HT-29 (cell line): ENCODE results near the gene FAM20C. TPM values are rescaled to one million over a fixed set of nuclear protein-coding genes. Genes with fewer than 3 reads are reported as not detected.
"Not testable (repeated sequence)": the region's sequence is repeated elsewhere in the genome, so short reads cannot be mapped to it uniquely, and the experiment has no call there.

Source experiments
- DNase-seq: peaks from one replicate; pipeline ENCODE4 v3.0.0-alpha.2; 2015; ENCODE audit warnings: low spot score
- total RNA-seq: library from RNA; depleted of rRNA; stranded (reverse); fragments of >200 nt; shearing (Covaris generic); gene quantifications from 2 replicates; pipeline ENCODE4 v1.2.3, GENCODE V29; 2014

Gene FAM20C
- total RNA-seq, 1 experiment from 2014 or later = not detected

DNA sequence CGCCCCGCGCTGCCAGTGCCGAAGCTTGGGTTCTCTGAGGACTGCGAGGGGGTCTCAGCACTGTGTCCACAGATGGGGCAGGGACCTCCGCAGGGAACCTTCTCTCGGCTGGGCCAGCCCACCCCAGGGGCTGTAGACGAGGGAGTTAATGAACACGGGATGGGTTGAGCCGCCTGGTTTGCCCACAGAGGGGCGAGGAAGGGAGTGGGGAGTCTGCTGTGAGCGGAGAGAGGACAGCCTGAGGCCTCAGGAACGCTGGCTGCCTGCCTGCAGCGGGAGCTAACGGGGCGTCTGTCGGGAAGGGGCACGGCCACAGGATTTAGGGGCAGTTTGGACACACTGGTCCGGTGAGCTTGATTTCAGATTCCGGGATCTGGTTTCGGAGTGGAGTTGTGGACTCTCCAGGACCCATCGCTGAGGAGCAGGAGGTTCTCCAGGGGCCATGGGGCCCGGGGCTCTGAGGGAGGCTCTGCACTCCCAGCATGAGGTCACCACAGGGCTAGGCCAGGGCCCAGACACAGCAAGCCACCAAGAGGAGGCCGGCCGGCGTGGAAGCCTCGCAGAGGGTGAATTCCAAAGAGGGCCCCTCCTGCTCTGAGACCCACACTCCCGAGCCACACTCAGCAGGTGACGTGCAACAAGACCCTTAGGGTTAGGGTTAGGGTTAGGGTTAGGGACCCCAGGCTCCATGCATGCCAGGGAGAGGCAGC, 19.0 kb upstream of the FAM20C start:
- no peak for DNase-seq

DNA sequence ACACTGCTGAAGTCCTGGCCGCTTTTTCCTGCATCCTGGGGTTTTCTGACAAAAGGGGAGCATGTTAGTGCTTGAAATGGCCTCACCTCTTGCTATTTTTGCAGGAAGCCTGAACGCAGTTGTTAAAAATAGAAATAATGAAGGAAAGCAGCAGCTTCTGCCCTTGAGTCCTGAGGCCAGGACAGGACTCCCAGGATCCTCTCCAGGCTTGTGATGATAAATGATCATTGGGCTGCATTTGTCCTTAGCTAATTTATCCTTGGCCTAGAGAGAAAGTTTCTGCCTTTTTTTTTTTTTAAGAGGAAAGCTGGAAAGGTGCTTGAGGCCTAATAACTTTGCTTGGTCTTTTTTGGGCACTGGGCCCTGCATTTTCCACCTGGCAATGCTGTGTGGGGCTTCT, 17.7 kb upstream of the FAM20C start:
- DNase-seq = no peak

DNA sequence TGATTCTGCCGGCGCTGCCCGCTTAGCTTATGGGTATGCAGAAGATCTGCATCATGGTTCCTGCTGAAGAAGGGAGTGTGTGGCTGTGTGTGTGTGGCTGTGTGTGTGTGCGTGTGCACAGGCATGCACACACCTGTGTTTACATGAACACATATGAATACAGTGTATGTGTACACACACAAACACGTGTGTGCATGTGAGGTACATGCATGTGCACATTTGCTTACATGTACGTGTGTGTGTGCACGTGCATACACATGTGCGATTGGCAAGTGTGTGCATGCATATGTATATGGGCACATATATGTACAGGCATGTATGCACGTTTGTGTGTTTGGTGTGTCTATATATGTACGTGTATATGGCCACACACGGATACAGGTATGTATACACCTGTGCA, 16.4 kb upstream of the FAM20C start:
- DNase-seq = no peak

DNA sequence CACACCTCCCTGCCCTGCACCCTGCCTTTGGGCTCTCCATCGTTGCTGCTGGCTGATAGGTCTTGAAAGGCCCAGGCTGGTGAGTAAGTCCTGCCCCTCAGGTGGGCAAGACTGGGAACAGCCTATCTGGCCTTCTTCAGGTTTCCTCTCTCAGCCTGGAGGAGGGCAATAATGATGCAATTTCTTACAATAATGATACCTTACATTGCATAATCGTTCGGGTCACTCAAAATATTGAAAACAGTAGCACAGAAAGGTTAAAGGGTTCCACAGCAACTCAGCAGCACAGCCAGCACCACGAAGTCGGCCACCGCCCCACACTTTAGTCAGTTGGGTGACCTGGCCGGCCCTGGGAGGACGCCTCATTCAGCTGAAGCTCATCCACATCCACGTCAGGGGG, 16.0 kb upstream of the FAM20C start:
- no peak for DNase-seq

DNA sequence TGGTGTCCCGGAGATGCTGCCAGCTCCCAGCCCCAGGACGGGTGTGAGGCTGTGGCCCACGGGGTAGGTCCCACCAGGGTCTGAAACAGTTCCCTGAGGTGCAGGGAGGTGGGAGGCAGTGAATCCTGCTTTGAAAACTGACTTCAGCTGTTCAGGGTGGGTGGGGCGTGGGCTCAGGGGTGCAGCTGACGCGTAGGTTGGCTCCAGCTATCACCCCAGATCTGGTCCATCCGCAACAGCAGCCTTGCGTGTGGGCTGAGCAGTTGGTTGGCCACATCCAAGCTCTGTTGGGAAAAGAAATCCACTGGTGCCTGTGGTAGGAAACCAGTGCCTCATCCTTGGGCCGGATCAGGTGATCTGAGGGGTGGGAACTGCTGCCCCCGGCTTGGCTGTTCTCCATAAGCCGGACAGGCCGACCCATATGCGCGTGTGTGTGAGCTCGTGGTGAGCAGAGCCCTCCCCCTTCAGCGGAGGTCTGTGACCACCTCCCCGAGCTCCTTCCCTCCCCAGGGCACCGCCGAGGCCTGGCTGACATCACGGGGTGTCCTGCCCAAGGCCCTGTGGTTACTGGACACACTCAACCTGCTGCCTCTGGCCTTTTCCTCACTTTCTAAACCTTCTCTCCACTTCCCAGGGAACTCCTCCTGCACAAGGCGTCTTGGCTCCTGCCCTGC, 15.4 kb upstream of the FAM20C start:
- no peak for DNase-seq

DNA sequence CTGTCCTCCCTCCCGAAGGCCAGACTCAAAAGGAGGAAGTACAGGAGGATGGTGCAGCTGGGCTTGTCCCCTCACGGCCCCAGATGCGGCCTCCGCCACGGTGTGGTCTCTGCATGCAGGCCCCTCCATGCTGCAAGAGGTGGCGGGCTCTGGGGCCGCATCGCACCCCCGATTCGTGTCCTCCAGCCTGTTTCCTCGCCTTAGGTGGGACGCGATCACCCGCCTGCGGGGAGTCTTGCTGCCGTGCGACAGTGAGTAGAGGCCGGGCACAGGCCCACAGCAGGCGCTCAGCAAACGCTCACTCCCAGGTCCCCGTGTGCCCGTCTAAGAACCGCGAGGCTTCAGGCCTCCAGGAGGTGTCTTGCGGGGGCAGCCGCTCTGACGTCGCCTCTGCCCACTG, 13.9 kb upstream of the FAM20C start:
- DNase-seq = no peak

GRCh38 chr7:179209-179681, 13.1 kb upstream of the FAM20C start:
- no peak for DNase-seq

GRCh38 chr7:179948-180694, 12.2 kb upstream of the FAM20C start:
- no peak for DNase-seq

DNA sequence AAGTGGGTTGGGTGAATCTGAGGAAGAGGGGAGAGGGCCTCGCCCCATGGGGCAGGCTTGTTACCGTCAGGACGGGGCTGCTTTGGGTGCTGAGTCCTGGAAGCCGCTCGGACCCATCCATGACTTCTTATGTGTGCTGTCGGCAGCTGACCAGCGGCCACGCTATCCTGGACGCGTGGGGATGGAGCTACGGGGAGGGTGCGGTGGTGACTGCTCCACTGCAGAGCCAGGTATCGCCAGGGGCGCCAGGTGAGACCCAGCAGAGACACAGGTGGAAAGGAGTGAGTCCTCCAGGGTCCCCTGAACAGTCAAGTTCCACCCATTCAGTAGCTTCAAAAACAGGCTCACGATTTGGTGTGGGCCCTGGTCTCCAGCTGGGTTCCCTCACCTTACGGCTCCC, 10.6 kb upstream of the FAM20C start:
- no peak for DNase-seq

DNA sequence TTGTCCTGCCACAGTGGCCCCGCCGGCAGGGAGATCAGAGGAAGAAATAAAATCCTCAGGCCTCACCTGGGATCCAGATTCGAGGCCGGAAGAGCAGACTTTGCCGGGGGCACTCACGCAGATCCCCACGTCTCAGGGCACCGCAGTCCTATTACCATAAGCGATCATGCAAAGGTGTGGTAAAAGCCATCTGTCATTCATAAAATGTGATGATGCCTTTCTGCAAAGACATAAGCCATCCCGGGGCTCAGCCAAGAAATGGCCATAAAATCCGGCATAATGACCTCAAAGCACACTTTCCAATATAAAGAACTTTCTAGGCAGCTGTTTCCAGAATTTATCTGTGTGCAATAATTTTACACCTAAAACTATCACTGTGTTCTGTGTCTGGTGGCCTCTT, 9.9 kb upstream of the FAM20C start:
- not testable (repeated sequence) for DNase-seq

DNA sequence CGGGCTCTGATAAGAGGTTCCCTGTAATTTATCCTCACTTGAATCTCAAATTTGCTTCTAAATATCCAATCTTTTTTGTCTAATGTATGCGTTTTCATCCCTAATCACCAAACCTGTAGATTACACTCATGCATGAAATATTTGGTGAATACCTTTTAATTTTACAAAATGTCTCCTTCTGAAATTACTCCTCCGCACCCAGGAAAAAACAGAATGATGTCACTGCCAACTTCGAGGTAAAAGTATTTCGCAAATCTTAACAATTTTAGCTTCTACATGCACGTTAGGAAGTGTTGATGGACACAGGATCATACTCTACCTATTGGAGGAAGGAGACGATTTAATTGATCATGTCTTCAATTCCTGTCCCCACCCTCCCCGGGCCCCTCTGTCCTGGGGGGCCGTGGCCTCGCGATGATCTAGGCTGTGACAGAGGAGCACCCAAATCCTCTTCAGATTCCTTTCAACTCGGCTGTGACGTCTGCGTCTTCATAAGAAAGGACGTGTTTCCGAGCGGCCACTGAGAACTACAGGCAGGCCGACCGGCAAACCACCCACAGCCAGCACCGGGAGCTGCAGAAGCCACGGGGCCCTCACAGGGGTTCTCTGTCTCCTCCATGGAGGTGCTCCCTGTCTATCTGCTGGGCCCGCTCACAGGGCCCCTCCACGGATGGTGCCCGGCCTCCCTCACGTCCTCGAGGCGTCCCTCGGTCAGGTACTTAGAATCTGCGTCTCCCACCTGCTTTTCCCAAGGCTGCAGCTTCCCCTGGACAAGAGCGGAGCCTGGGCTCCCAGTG, 8.7 kb upstream of the FAM20C start:
- DNase-seq = no peak

DNA sequence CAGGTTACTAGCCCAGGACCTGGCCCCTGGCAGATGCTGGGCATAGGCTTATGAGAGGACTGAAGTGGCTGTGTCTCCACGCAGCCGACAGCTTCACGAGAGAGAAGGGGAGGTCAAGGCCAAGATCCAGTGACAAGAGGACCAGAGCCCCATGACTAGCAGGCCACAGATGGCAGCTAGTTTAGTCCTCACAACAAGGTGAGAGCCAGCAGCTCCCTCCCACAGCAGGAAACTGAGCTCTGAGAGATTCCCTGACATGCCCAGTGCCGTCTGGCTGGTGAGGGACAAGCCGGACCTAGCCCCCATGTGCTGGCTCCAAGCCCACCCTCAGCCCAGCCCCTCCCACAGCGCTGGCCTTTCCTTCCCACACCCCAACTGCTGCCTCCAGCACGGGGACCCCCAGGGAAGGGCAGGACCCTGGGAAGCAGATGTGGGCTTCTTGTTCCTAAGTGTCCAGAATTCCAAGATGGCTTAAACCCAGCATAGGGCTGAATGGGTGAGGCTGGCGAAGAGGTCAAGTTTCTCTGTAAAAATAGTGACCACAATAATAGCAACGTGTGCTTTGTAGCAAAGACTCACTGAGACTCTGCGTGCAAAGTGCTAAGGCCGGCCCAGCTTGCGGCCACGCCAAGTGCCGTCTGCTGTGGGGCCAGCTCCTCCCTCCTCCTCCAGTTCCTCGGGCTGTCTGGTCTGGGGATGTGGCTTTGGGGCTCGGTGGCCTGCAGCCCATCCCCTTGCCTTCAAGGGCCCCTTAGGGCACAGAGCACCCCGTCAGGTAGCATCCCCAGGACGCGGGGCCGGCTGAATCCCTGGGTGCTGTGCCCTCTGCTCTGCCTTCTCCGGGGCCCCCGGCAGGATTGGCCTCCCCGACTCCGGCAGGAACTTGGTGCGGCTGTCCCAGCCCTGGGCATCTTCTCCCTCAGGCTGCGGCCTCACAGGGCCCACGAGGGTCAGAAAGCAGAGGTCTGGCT, 7.8 kb upstream of the FAM20C start:
- DNase-seq = no peak

GRCh38 chr7:186516-187113, 5.8 kb upstream of the FAM20C start:
- no peak for DNase-seq

DNA sequence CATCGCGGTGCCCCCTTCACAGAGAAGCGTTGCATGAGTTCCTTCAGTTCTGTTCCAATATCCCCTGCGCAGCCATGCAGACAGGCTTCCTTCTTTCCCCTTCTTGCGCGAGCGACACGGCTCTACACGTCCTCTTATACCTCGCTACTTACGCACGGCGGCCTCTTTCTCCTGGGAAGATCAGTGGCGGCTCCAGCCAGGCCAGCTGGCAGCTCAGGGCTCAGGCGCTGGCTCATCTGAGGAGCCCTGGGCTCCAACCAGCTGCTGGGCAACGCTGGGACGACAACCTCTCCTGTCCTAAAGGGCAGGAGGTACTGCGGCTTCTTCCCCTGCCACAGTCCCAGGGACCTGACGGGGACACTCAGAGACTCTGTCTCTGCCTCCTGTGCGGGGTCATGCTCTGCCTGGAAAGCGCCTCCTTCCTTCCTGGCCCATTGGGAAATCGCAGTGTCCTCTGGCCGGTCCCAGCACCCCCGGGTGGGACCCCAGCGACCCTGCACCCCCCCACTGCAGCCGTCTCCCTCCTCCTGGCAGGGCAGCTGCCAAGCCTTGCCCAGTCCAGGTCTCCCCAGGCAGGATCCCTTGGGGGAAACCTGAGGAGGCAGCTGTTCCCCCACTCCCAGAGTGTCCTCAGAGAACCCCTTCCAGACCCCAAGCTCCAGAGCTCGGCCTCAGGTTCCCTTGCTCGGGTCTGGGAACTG, 5.0 kb upstream of the FAM20C start:
- DNase-seq = no peak

- no peak for DNase-seq
Measured at GRCh38 chr7:188174-188573, 4.2 kb upstream of the FAM20C start.

GRCh38 chr7:188727-189500, 3.5 kb upstream of the FAM20C start:
- no peak for DNase-seq

GRCh38 chr7:189719-190118, 2.7 kb upstream of the FAM20C start:
- no peak for DNase-seq

DNA sequence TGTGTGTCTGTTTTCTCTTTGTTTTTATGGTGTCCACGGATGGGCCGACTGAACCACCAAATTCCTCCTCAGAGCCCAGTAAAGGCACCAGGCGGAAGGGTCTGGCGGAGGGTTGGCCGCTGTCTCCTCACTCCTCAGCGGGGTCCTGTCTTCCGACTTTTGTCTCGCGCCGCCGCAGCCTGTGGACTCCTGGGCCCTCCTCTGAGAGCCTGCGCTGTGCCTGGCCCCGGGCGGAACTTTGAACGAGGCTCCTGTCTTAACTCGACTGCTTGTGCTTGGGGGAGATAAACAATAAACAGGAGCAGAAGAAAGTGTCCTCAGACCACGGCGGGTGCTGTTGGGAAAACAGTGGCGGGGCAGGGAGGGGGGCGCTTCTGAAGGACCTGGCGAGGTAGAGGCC, 2.2 kb upstream of the FAM20C start:
- no peak for DNase-seq
